ENCODE measurements around the gene RANBP3L.

Gene RANBP3L

GRCh38 chr5:36244076-36244475 lies 57.6 kb downstream of the RANBP3L start:
- Histone ChIP-seq H3K27ac (ENCODE audit: low read depth, low read length) (no peak overlapping the region), H3K36me3 (ENCODE audit: control insufficient read depth in 1 of 2, insufficient read depth in 2 of 2, low read length in 2 of 2) (no peaks in the 10 kb centered on the region), H3K9ac (ENCODE audit: low read depth in 1 of 2, low read length in 2 of 2) (no peak overlapping the region), H3K9me3 (ENCODE audit: control insufficient read depth in 1 of 2, low read length in 2 of 2) (no peaks in the 10 kb centered on the region), H3K27me3 (ENCODE audit: control insufficient read depth in 1 of 2, insufficient read depth in 2 of 2, low read length in 2 of 2) (no peaks in the 10 kb centered on the region), H3K4me1 (ENCODE audit: control insufficient read depth in 1 of 2, insufficient read depth in 2 of 2, low read length in 2 of 2) (peaks cover 22 to 24% of the 10 kb centered on the region in 2 donors), H3K4me3 (ENCODE audit: low read depth in 1 of 2, low read length in 2 of 2) (no peak overlapping the region)

GRCh38 chr5:36243653-36244052 lies 58.0 kb downstream of the RANBP3L start:
- H3K36me3 ChIP-seq (ENCODE audit: control insufficient read depth in 1 of 2, insufficient read depth in 2 of 2, low read length in 2 of 2) = no peaks in the 10 kb centered on the region
- peaks cover 22 to 25% of the 10 kb centered on the region in 2 donors for H3K4me1 ChIP-seq (ENCODE audit: control insufficient read depth in 1 of 2, insufficient read depth in 2 of 2, low read length in 2 of 2)
- H3K9me3 ChIP-seq (ENCODE audit: control insufficient read depth in 1 of 2, low read length in 2 of 2) = no peaks in the 10 kb centered on the region
- H3K27ac ChIP-seq (ENCODE audit: low read depth, low read length) = no peak overlapping the region
- no peak overlapping the region for H3K9ac ChIP-seq (ENCODE audit: low read depth in 1 of 2, low read length in 2 of 2)
- H3K4me3 ChIP-seq (ENCODE audit: low read depth in 1 of 2, low read length in 2 of 2) = no peak overlapping the region
- no peaks in the 10 kb centered on the region for H3K27me3 ChIP-seq (ENCODE audit: control insufficient read depth in 1 of 2, insufficient read depth in 2 of 2, low read length in 2 of 2)

GRCh38 chr5:36242534-36243485 lies 58.9 kb downstream of the RANBP3L start:
- peaks cover 22 to 34% of the 10 kb centered on the region in 2 donors for H3K4me1 ChIP-seq (ENCODE audit: control insufficient read depth in 1 of 2, insufficient read depth in 2 of 2, low read length in 2 of 2)
- peak overlapping the region; percentile 85 for H3K27ac ChIP-seq (ENCODE audit: low read depth, low read length)
- peak overlapping the region; percentile 63 to 75 for H3K9ac ChIP-seq (ENCODE audit: low read depth in 1 of 2, low read length in 2 of 2)

GRCh38 chr5:36241631-36242533 lies 59.8 kb downstream of the RANBP3L start, which contains the start of gene NADK2:
TSS of gene NADK2 (minus strand) at chr5:36241925. CDS start at chr5:36241798, 127 bp downstream.
- Histone ChIP-seq H3K9ac (ENCODE audit: low read depth in 1 of 2, low read length in 2 of 2) (peak within 1 kb of the TSS; percentile 85 to 87), H3K27ac (ENCODE audit: low read depth, low read length) (peak within 1 kb of the TSS; percentile 91), H3K4me1 (ENCODE audit: control insufficient read depth in 1 of 2, insufficient read depth in 2 of 2, low read length in 2 of 2) (peaks cover 22 to 38% of the 10 kb centered on the region in 2 donors), H3K4me3 (ENCODE audit: low read depth in 1 of 2, low read length in 2 of 2) (peak within 1 kb of the TSS; percentile 79 to 85), H3K9me3 (ENCODE audit: control insufficient read depth in 1 of 2, low read length in 2 of 2) (no peaks in the 10 kb centered on the region), H3K36me3 (ENCODE audit: control insufficient read depth in 1 of 2, insufficient read depth in 2 of 2, low read length in 2 of 2) (no peaks in the 10 kb centered on the region), H3K27me3 (ENCODE audit: control insufficient read depth in 1 of 2, insufficient read depth in 2 of 2, low read length in 2 of 2) (no peaks in the 10 kb centered on the region)

More at GRCh38 chr5:36242534-36243485, 58.9 kb downstream of the RANBP3L start:
- Histone ChIP-seq H3K4me3 (ENCODE audit: low read depth in 1 of 2, low read length in 2 of 2) (peak overlapping the region; percentile 79 to 85), H3K36me3 (ENCODE audit: control insufficient read depth in 1 of 2, insufficient read depth in 2 of 2, low read length in 2 of 2) (no peaks in the 10 kb centered on the region), H3K27me3 (ENCODE audit: control insufficient read depth in 1 of 2, insufficient read depth in 2 of 2, low read length in 2 of 2) (no peaks in the 10 kb centered on the region), H3K9me3 (ENCODE audit: control insufficient read depth in 1 of 2, low read length in 2 of 2) (no peaks in the 10 kb centered on the region)

- H3K9ac ChIP-seq (ENCODE audit: low read depth in 1 of 2, low read length in 2 of 2) = peak overlapping the region; percentile 85 to 87
- peak overlapping the region; percentile 79 to 85 for H3K4me3 ChIP-seq (ENCODE audit: low read depth in 1 of 2, low read length in 2 of 2)
- no peaks in the 10 kb centered on the region for H3K9me3 ChIP-seq (ENCODE audit: control insufficient read depth in 1 of 2, low read length in 2 of 2)
- no peaks in the 10 kb centered on the region for H3K36me3 ChIP-seq (ENCODE audit: control insufficient read depth in 1 of 2, insufficient read depth in 2 of 2, low read length in 2 of 2)
- peak overlapping the region; percentile 91 for H3K27ac ChIP-seq (ENCODE audit: low read depth, low read length)
- H3K27me3 ChIP-seq (ENCODE audit: control insufficient read depth in 1 of 2, insufficient read depth in 2 of 2, low read length in 2 of 2) = no peaks in the 10 kb centered on the region
- H3K4me1 ChIP-seq (ENCODE audit: control insufficient read depth in 1 of 2, insufficient read depth in 2 of 2, low read length in 2 of 2) = peaks cover 22 to 38% of the 10 kb centered on the region in 2 donors
Measured at GRCh38 chr5:36240779-36241630, 60.7 kb downstream of the RANBP3L start.

- H3K4me1 ChIP-seq (ENCODE audit: control insufficient read depth in 1 of 2, insufficient read depth in 2 of 2, low read length in 2 of 2) = peaks cover 22 to 38% of the 10 kb centered on the region in 2 donors
- H3K36me3 ChIP-seq (ENCODE audit: control insufficient read depth in 1 of 2, insufficient read depth in 2 of 2, low read length in 2 of 2) = no peaks in the 10 kb centered on the region
- H3K27me3 ChIP-seq (ENCODE audit: control insufficient read depth in 1 of 2, insufficient read depth in 2 of 2, low read length in 2 of 2) = no peaks in the 10 kb centered on the region
- peak overlapping the region in 1 of 2 donors; percentile 85 for H3K9ac ChIP-seq (ENCODE audit: low read depth in 1 of 2, low read length in 2 of 2)
- peak overlapping the region; percentile 79 to 85 for H3K4me3 ChIP-seq (ENCODE audit: low read depth in 1 of 2, low read length in 2 of 2)
- H3K27ac ChIP-seq (ENCODE audit: low read depth, low read length) = no peak overlapping the region
- no peaks in the 10 kb centered on the region for H3K9me3 ChIP-seq (ENCODE audit: control insufficient read depth in 1 of 2, low read length in 2 of 2)
Measured at GRCh38 chr5:36239370-36240293, 62.1 kb downstream of the RANBP3L start.

GRCh38 chr5:36238502-36239295 lies 63.0 kb downstream of the RANBP3L start:
- H3K9ac ChIP-seq (ENCODE audit: low read depth in 1 of 2, low read length in 2 of 2) = no peak overlapping the region
- H3K4me3 ChIP-seq (ENCODE audit: low read depth in 1 of 2, low read length in 2 of 2) = no peak overlapping the region
- H3K27ac ChIP-seq (ENCODE audit: low read depth, low read length) = no peak overlapping the region
- no peaks in the 10 kb centered on the region for H3K27me3 ChIP-seq (ENCODE audit: control insufficient read depth in 1 of 2, insufficient read depth in 2 of 2, low read length in 2 of 2)
- H3K4me1 ChIP-seq (ENCODE audit: control insufficient read depth in 1 of 2, insufficient read depth in 2 of 2, low read length in 2 of 2) = peaks cover 22 to 38% of the 10 kb centered on the region in 2 donors
- H3K36me3 ChIP-seq (ENCODE audit: control insufficient read depth in 1 of 2, insufficient read depth in 2 of 2, low read length in 2 of 2) = no peaks in the 10 kb centered on the region
- H3K9me3 ChIP-seq (ENCODE audit: control insufficient read depth in 1 of 2, low read length in 2 of 2) = no peaks in the 10 kb centered on the region

GRCh38 chr5:36237751-36238150 lies 64.0 kb downstream of the RANBP3L start:
- Histone ChIP-seq H3K27ac (ENCODE audit: low read depth, low read length) (no peak overlapping the region), H3K27me3 (ENCODE audit: control insufficient read depth in 1 of 2, insufficient read depth in 2 of 2, low read length in 2 of 2) (no peaks in the 10 kb centered on the region), H3K4me1 (ENCODE audit: control insufficient read depth in 1 of 2, insufficient read depth in 2 of 2, low read length in 2 of 2) (peaks cover 15 to 29% of the 10 kb centered on the region in 2 donors), H3K9ac (ENCODE audit: low read depth in 1 of 2, low read length in 2 of 2) (no peak overlapping the region), H3K9me3 (ENCODE audit: control insufficient read depth in 1 of 2, low read length in 2 of 2) (no peaks in the 10 kb centered on the region), H3K4me3 (ENCODE audit: low read depth in 1 of 2, low read length in 2 of 2) (no peak overlapping the region), H3K36me3 (ENCODE audit: control insufficient read depth in 1 of 2, insufficient read depth in 2 of 2, low read length in 2 of 2) (no peaks in the 10 kb centered on the region)

All from duodenal mucosa (tissue), 2 donors.